Measurements from ENCODE around the gene HHAT. TPM values are rescaled to one million over a fixed set of nuclear protein-coding genes. Genes with fewer than 3 reads are reported as not detected.

The HHAT gene
- total and polyA plus RNA-seq, 2 of the 13 experiments (the other 11 are each of a cell fraction or from before 2014, with no cell fraction given) = 2.6 to 4.9 TPM

GRCh38 chr1:210328746-210329503 lies at the start of gene HHAT (continued):
- TF ChIP-seq ZNF687 (CRISPR knock-in tag; IDR thresholded peaks at IDR 0.05) (peak; percentile 74), ZNF569 (CRISPR knock-in tag; IDR thresholded peaks at IDR 0.05; ENCODE audit: borderline replicate concordance) (0 out of 2 replicates have a peak, but pooled peaks have one; percentile 72), AKNA (CRISPR knock-in tag; IDR thresholded peaks at IDR 0.05; ENCODE audit: borderline replicate concordance) (no peak), GABPB1 (CRISPR knock-in tag; IDR thresholded peaks at IDR 0.05) (peak; percentile 85), ATF3 (CRISPR knock-in tag; IDR thresholded peaks at IDR 0.05) (no peak), ZZZ3 (CRISPR knock-in tag; IDR thresholded peaks at IDR 0.05; ENCODE audit: borderline replicate concordance) (0 out of 2 replicates have a peak, but pooled peaks have one; percentile 47), ZNF383 (CRISPR knock-in tag; IDR thresholded peaks at IDR 0.05; ENCODE audit: borderline replicate concordance) (peak; percentile 94; the same call in 1 of the 2 replicates), BRF2 (CRISPR knock-in tag; IDR thresholded peaks at IDR 0.05) (no peak), RBFOX2 (IDR thresholded peaks at IDR 0.05; ENCODE audit: low read depth, low read length) (peak; percentile 90), KMT2A (CRISPR knock-in tag; IDR thresholded peaks at IDR 0.05) (no peak; the same call in 1 of the 2 replicates), MEIS1 (CRISPR knock-in tag; IDR thresholded peaks at IDR 0.05; ENCODE audit: borderline replicate concordance) (peak; percentile 72; the same call in 1 of the 2 replicates), ZNF44 (CRISPR knock-in tag; IDR thresholded peaks at IDR 0.05) (0 out of 2 replicates have a peak, but pooled peaks have one; percentile 32), ZNF784 (CRISPR knock-in tag; IDR thresholded peaks at IDR 0.05; ENCODE audit: borderline replicate concordance) (peak; percentile 31; the same call in 1 of the 2 replicates)
